Nephron progenitor cell (in vitro differentiated cells): ENCODE results near the gene ATP8B3.

Source experiments
- DNase-seq: peaks from one replicate; pipeline ENCODE4 v3.0.0; 2021
- H3K27ac Mint-ChIP-seq: 2 replicates; pipeline ENCODE4 v1.8.0; 2021; ENCODE audit warnings: mild to moderate bottlenecking, moderate library complexity, mixed read lengths
- H3K27me3 Mint-ChIP-seq: 2 replicates; pipeline ENCODE4 v1.8.0; 2021; ENCODE audit warnings: mild to moderate bottlenecking, low read depth, mixed read lengths; ENCODE audit not compliant: poor library complexity
- H3K36me3 Mint-ChIP-seq: 2 replicates; pipeline ENCODE4 v1.8.0; 2021; ENCODE audit warnings: low read depth, mixed read lengths
- H3K4me1 Mint-ChIP-seq: 2 replicates; pipeline ENCODE4 v1.8.0; 2021; ENCODE audit warnings: mixed read lengths
- H3K4me3 Mint-ChIP-seq: 2 replicates; pipeline ENCODE4 v1.8.0; 2021; ENCODE audit warnings: mild to moderate bottlenecking, moderate library complexity, mixed read lengths
- H3K9me3 Mint-ChIP-seq: 2 replicates; pipeline ENCODE4 v1.8.0; 2021; ENCODE audit warnings: mild to moderate bottlenecking, moderate library complexity, mixed read lengths
- CTCF ChIP-seq: fragments of 200-600 bp; sonication (generic); IDR thresholded peaks from 2 replicates; pipeline ENCODE4 v1.5.0; 2021; ENCODE audit warnings: antibody characterized with exemption

Gene ATP8B3

GRCh38 chr19:1844513-1845124 lies 32.5 kb upstream of the ATP8B3 start:
- Mint-ChIP-seq H3K27ac (peak overlapping the region; percentile 42), H3K9me3 (no peaks in the 10 kb centered on the region), H3K4me3 (no peak overlapping the region), H3K27me3 (no peaks in the 10 kb centered on the region), H3K36me3 (no peaks in the 10 kb centered on the region), H3K4me1 (peaks cover 60% of the 10 kb centered on the region)
- no peak for DNase-seq
- TF ChIP-seq CTCF: no peak

GRCh38 chr19:1843646-1844394 lies 31.7 kb upstream of the ATP8B3 start:
- Mint-ChIP-seq H3K4me1 (peaks cover 62% of the 10 kb centered on the region), H3K27me3 (no peaks in the 10 kb centered on the region), H3K27ac (no peak overlapping the region), H3K9me3 (no peaks in the 10 kb centered on the region), H3K4me3 (no peak overlapping the region), H3K36me3 (no peaks in the 10 kb centered on the region)
- TF ChIP-seq CTCF: peak; percentile 10
- no peak for DNase-seq

GRCh38 chr19:1843116-1843515 lies 31.0 kb upstream of the ATP8B3 start:
- H3K4me1 Mint-ChIP-seq: peaks cover 62% of the 10 kb centered on the region
- H3K4me3 Mint-ChIP-seq: no peak overlapping the region
- no peak for DNase-seq
- no peaks in the 10 kb centered on the region for H3K9me3 Mint-ChIP-seq
- TF ChIP-seq CTCF: no peak
- no peak overlapping the region for H3K27ac Mint-ChIP-seq
- H3K27me3 Mint-ChIP-seq: no peaks in the 10 kb centered on the region
- H3K36me3 Mint-ChIP-seq: no peaks in the 10 kb centered on the region

GRCh38 chr19:1841209-1841924 lies 29.3 kb upstream of the ATP8B3 start:
- Mint-ChIP-seq H3K4me1 (peaks cover 53% of the 10 kb centered on the region), H3K9me3 (no peaks in the 10 kb centered on the region), H3K36me3 (no peaks in the 10 kb centered on the region), H3K27me3 (no peaks in the 10 kb centered on the region), H3K4me3 (peak overlapping the region; percentile 36), H3K27ac (peak overlapping the region; percentile 95)
- TF ChIP-seq CTCF: no peak
- no peak for DNase-seq

- peak overlapping the region; percentile 36 for H3K4me3 Mint-ChIP-seq
- no peak for DNase-seq
Measured at GRCh38 chr19:1840541-1841115, 28.6 kb upstream of the ATP8B3 start.

More at GRCh38 chr19:1840541-1841115, 28.6 kb upstream of the ATP8B3 start:
- no peaks in the 10 kb centered on the region for H3K9me3 Mint-ChIP-seq
- H3K4me1 Mint-ChIP-seq: peaks cover 47% of the 10 kb centered on the region
- H3K36me3 Mint-ChIP-seq: no peaks in the 10 kb centered on the region
- peak overlapping the region; percentile 95 for H3K27ac Mint-ChIP-seq
- no peaks in the 10 kb centered on the region for H3K27me3 Mint-ChIP-seq
- TF ChIP-seq CTCF: no peak
